ENCODE data around the gene GPR17. TPM values are rescaled to one million over a fixed set of nuclear protein-coding genes. Genes with fewer than 3 reads are reported as not detected.

GPR17 gene
- total and polyA plus RNA-seq, 2 experiments from 2014 or later: 0.39 TPM; not detected in 1

DNA sequence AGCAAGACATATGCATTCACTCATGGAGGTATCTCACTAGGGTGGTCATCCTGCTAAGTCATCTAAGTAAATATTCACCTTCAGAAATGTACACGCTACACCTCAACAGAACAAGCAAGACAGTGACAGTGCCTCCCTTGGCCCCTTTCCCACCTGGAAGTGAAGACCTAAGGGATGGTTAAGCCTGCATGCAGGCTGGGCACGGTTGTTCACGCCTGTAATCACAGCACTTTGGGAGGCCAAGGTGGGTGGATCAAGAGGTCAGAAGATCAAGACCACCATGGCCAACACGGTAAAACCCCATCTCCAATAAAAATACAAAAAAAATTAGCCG is 25.0 kb downstream of the GPR17 start:
- Histone ChIP-seq H4K20me1 (ENCODE audit: insufficient read depth, poor library complexity, severe bottlenecking) (no peaks in the 10 kb centered on the region), H3K36me3 (replicated peaks; ENCODE audit: insufficient read depth, low read depth) (no peaks in the 10 kb centered on the region), H3K4me3 (no peak overlapping the region), H3K4me1 (ENCODE audit: insufficient read depth) (no peaks in the 10 kb centered on the region), H3K79me2 (no peaks in the 10 kb centered on the region), H3K9me2 (replicated peaks; ENCODE audit: insufficient read depth) (no peaks in the 10 kb centered on the region), H3K9me3 (ENCODE audit: low read depth) (no peaks in the 10 kb centered on the region), H2AFZ (no peak overlapping the region), H3K4me2 (no peak overlapping the region), H3K27me3 (peaks cover 32% of the 10 kb centered on the region), H3K27ac (no peak overlapping the region)
- TF ChIP-seq EZH2phosphoT487 (IDR thresholded peaks at IDR 0.05; ENCODE audit: low read depth, severe bottlenecking, unreplicated experiment): no peak
- TF ChIP-seq CTCF (IDR thresholded peaks at IDR 0.05; ENCODE audit: poor library complexity): no peak
- TF ChIP-seq EZH2 (IDR thresholded peaks at IDR 0.05; ENCODE audit: borderline replicate concordance): no peak
- WGBS (ENCODE audit: low lambda C conversion rate, missing lambda C conversion rate): 78% methylated on average over 5 of the region's 5 CpGs
- DNase-seq (ENCODE audit: low spot score): no peak

GRCh38 chr2:127671557-127672302 is 25.8 kb downstream of the GPR17 start:
- no peak for DNase-seq (ENCODE audit: low spot score)
- Histone ChIP-seq H2AFZ (no peak overlapping the region), H3K4me3 (no peak overlapping the region), H4K20me1 (ENCODE audit: insufficient read depth, poor library complexity, severe bottlenecking) (no peaks in the 10 kb centered on the region), H3K4me1 (ENCODE audit: insufficient read depth) (no peaks in the 10 kb centered on the region), H3K79me2 (no peaks in the 10 kb centered on the region), H3K9me3 (ENCODE audit: low read depth) (no peaks in the 10 kb centered on the region), H3K27ac (no peak overlapping the region), H3K4me2 (no peak overlapping the region), H3K9me2 (replicated peaks; ENCODE audit: insufficient read depth) (no peaks in the 10 kb centered on the region), H3K36me3 (replicated peaks; ENCODE audit: insufficient read depth, low read depth) (no peaks in the 10 kb centered on the region), H3K27me3 (peaks cover 29% of the 10 kb centered on the region)
- TF ChIP-seq EZH2 (IDR thresholded peaks at IDR 0.05; ENCODE audit: borderline replicate concordance) (no peak), CTCF (IDR thresholded peaks at IDR 0.05; ENCODE audit: poor library complexity) (no peak)
- 90% methylated on average over 14 of the region's 14 CpGs for WGBS (ENCODE audit: low lambda C conversion rate, missing lambda C conversion rate)

DNA sequence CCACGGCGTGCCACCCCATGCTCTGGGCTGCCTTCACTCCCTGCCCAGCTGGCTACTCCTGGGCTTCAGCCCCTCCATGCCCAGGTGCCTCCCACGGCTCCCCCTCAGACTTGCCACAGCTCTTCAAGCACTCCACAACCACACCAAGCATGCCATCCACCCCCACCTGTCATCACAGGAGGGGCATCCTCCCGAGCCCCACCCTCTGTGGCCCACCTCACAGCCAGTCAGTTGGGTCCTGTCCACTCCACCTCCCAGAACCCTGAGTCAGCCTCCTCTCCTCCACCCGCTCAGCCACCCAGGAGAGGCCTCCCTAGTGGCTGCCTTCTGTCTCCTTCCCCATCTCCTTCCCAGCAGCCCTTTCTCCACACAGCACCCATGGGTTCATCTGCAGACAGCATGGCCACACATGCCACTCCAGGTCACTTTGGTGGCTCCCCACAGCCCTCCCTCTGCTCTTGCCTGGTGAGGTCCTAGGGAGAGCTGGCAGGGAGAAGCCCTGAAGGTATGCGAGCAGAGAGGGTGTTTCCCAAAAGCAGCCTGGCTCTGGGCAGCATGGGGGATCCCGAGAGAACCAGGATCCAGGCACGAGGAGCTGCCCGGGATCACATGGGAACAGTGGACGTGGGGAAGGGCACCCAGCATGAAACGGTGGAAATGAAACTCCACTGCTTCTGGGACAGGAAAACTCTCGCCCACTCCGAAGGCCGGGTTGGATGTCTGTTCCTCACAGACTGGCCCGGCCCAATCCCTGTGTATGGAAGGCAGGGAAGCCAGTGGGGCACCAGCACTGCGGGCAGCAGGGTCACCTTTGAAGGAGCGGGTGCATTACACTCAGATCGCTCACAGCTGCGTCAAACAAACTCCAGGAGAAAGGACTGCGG is 26.6 kb downstream of the GPR17 start:
- WGBS (ENCODE audit: low lambda C conversion rate, missing lambda C conversion rate): 88% methylated on average over 20 of the region's 20 CpGs
- H3K4me2 ChIP-seq: no peak overlapping the region
- no peaks in the 10 kb centered on the region for H3K9me3 ChIP-seq (ENCODE audit: low read depth)
- no peak overlapping the region for H3K27ac ChIP-seq
- TF ChIP-seq EZH2 (IDR thresholded peaks at IDR 0.05; ENCODE audit: borderline replicate concordance) (no peak), EZH2phosphoT487 (IDR thresholded peaks at IDR 0.05; ENCODE audit: low read depth, severe bottlenecking, unreplicated experiment) (no peak), CTCF (IDR thresholded peaks at IDR 0.05; ENCODE audit: poor library complexity) (no peak)
- H3K27me3 ChIP-seq: peaks cover 30% of the 10 kb centered on the region
- no peaks in the 10 kb centered on the region for H3K79me2 ChIP-seq
- no peaks in the 10 kb centered on the region for H3K4me1 ChIP-seq (ENCODE audit: insufficient read depth)
- no peaks in the 10 kb centered on the region for H3K36me3 ChIP-seq (replicated peaks; ENCODE audit: insufficient read depth, low read depth)
- no peaks in the 10 kb centered on the region for H4K20me1 ChIP-seq (ENCODE audit: insufficient read depth, poor library complexity, severe bottlenecking)
- no peaks in the 10 kb centered on the region for H3K9me2 ChIP-seq (replicated peaks; ENCODE audit: insufficient read depth)
- DNase-seq (ENCODE audit: low spot score): peak; percentile 4
- H2AFZ ChIP-seq: no peak overlapping the region
- no peak overlapping the region for H3K4me3 ChIP-seq
